MM.1S (cell line): Measurements from ENCODE around the gene GCSAML.

Experiments used
- DNase-seq: peaks from one replicate; pipeline ENCODE4 v3.0.0-alpha.2; 2015
- H2AFZ ChIP-seq: fragments of 300-600 bp; sonication (generic); 2 replicates; pipeline ENCODE4 v1.6.0; 2016; ENCODE audit warnings: antibody characterized with exemption, low read length
- H3F3A ChIP-seq: fragments of 300-600 bp; sonication (generic); 2 replicates; pipeline ENCODE4 v1.6.1; 2016; ENCODE audit warnings: mild to moderate bottlenecking, antibody characterized with exemption, low read length, moderate library complexity, mixed read lengths; ENCODE audit not compliant: insufficient read depth
- H3K27ac ChIP-seq: fragments of 300-600 bp; sonication (generic); 2 replicates; pipeline ENCODE4 v1.5.1; 2016; ENCODE audit warnings: mild to moderate bottlenecking, low read length
- H3K27me3 ChIP-seq: fragments of 300-600 bp; sonication (generic); replicated peaks from 2 replicates; pipeline ENCODE4 v1.6.0; 2016; ENCODE audit warnings: low read length; ENCODE audit not compliant: insufficient read depth
- H3K36me3 ChIP-seq: fragments of 300-600 bp; sonication (generic); replicated peaks from 2 replicates; pipeline ENCODE4 v1.6.1; 2016; ENCODE audit warnings: mild to moderate bottlenecking, low read length, mixed read lengths; ENCODE audit not compliant: insufficient read depth
- H3K4me1 ChIP-seq: fragments of 300-600 bp; sonication (generic); 2 replicates; pipeline ENCODE4 v1.6.1; 2016; ENCODE audit warnings: low read length, mixed read lengths
- H3K4me2 ChIP-seq: fragments of 300-600 bp; sonication (generic); 2 replicates; pipeline ENCODE4 v1.6.0; 2016; ENCODE audit warnings: low read depth, low read length
- H3K4me3 ChIP-seq: fragments of 300-600 bp; sonication (generic); 2 replicates; pipeline ENCODE4 v1.5.1; 2016; ENCODE audit warnings: low read length, mixed read lengths
- H3K79me2 ChIP-seq: fragments of 300-600 bp; sonication (generic); 2 replicates; pipeline ENCODE4 v1.6.1; 2016; ENCODE audit warnings: mixed run types, low read length, mixed read lengths
- H3K9ac ChIP-seq: fragments of 300-600 bp; sonication (generic); 2 replicates; pipeline ENCODE4 v1.6.1; 2016; ENCODE audit warnings: low read length, mixed read lengths
- H3K9me2 ChIP-seq: fragments of 300-600 bp; sonication (generic); replicated peaks from 2 replicates; pipeline ENCODE4 v1.6.1; 2016; ENCODE audit warnings: mild to moderate bottlenecking, low read length, mixed read lengths; ENCODE audit not compliant: insufficient read depth
- H3K9me3 ChIP-seq: fragments of 300-600 bp; sonication (generic); replicated peaks from 2 replicates; pipeline ENCODE4 v1.6.1; 2016; ENCODE audit warnings: mild to moderate bottlenecking, low read length, mixed read lengths; ENCODE audit not compliant: insufficient read depth
- H4K20me1 ChIP-seq: fragments of 300-600 bp; sonication (generic); 2 replicates; pipeline ENCODE4 v1.6.1; 2016; ENCODE audit warnings: mild to moderate bottlenecking, low read length, moderate library complexity, mixed read lengths; ENCODE audit not compliant: insufficient read depth
- CTCF ChIP-seq: fragments of 300-600 bp; sonication (generic); IDR thresholded peaks from 2 replicates; pipeline ENCODE4 v1.5.1; 2016; ENCODE audit warnings: antibody characterized with exemption, low read length, mixed read lengths
- EZH2 ChIP-seq: fragments of 300-600 bp; sonication (generic); optimal IDR thresholded peaks from 2 replicates; pipeline ENCODE3; 2017; ENCODE audit warnings: low read depth, mild to moderate bottlenecking, antibody characterized with exemption, low read length, mixed read lengths
- EZH2phosphoT487 ChIP-seq: fragments of 300-600 bp; sonication (generic); IDR thresholded peaks from 2 replicates; pipeline ENCODE4 v1.6.1; 2018; ENCODE audit warnings: antibody characterized with exemption, low read length

The GCSAML gene

GRCh38 chr1:247557926-247558674 is 9.2 kb downstream of the GCSAML start:
- H3K27me3 ChIP-seq = no peaks in the 10 kb centered on the region
- H3K36me3 ChIP-seq = no peaks in the 10 kb centered on the region
- TF ChIP-seq EZH2 (no peak), CTCF (no peak), EZH2phosphoT487 (no peak)
- no peaks in the 10 kb centered on the region for H3K9me3 ChIP-seq
- H4K20me1 ChIP-seq = no peaks in the 10 kb centered on the region
- no peak overlapping the region for H2AFZ ChIP-seq
- H3K9me2 ChIP-seq = no peaks in the 10 kb centered on the region
- no peak overlapping the region for H3K27ac ChIP-seq
- no peak overlapping the region for H3K4me2 ChIP-seq
- H3K9ac ChIP-seq = no peak overlapping the region
- H3F3A ChIP-seq = no peaks in the 10 kb centered on the region
- no peaks in the 10 kb centered on the region for H3K79me2 ChIP-seq
- H3K4me3 ChIP-seq = no peak overlapping the region
- no peaks in the 10 kb centered on the region for H3K4me1 ChIP-seq
- DNase-seq = no peak

GRCh38 chr1:247561711-247562110 is 12.8 kb downstream of the GCSAML start:
- H3K9me2 ChIP-seq = no peaks in the 10 kb centered on the region
- H4K20me1 ChIP-seq = no peaks in the 10 kb centered on the region
- no peak overlapping the region for H3K4me3 ChIP-seq
- no peaks in the 10 kb centered on the region for H3K4me1 ChIP-seq
- H3K27ac ChIP-seq = no peak overlapping the region
- H3K9ac ChIP-seq = no peak overlapping the region
- H3K27me3 ChIP-seq = no peaks in the 10 kb centered on the region
- no peak overlapping the region for H3K4me2 ChIP-seq
- no peaks in the 10 kb centered on the region for H3K9me3 ChIP-seq
- H3K36me3 ChIP-seq = no peaks in the 10 kb centered on the region
- H2AFZ ChIP-seq = no peak overlapping the region
- TF ChIP-seq EZH2phosphoT487 = no peak
- no peak for DNase-seq
- no peaks in the 10 kb centered on the region for H3K79me2 ChIP-seq
- no peaks in the 10 kb centered on the region for H3F3A ChIP-seq

GRCh38 chr1:247562198-247562597 is 13.3 kb downstream of the GCSAML start:
- H3K79me2 ChIP-seq = no peaks in the 10 kb centered on the region
- no peak overlapping the region for H3K9ac ChIP-seq
- H3K4me3 ChIP-seq = no peak overlapping the region
- H3F3A ChIP-seq = no peaks in the 10 kb centered on the region
- TF ChIP-seq EZH2 (no peak), CTCF (no peak), EZH2phosphoT487 (no peak)
- no peaks in the 10 kb centered on the region for H3K27me3 ChIP-seq
- H2AFZ ChIP-seq = no peak overlapping the region
- no peaks in the 10 kb centered on the region for H3K9me3 ChIP-seq
- no peaks in the 10 kb centered on the region for H4K20me1 ChIP-seq
- no peak overlapping the region for H3K4me2 ChIP-seq
- DNase-seq = no peak
- no peak overlapping the region for H3K27ac ChIP-seq
- no peaks in the 10 kb centered on the region for H3K4me1 ChIP-seq
- no peaks in the 10 kb centered on the region for H3K9me2 ChIP-seq
- H3K36me3 ChIP-seq = no peaks in the 10 kb centered on the region

- H3K9ac ChIP-seq = no peak overlapping the region
- no peaks in the 10 kb centered on the region for H3F3A ChIP-seq
- no peak for DNase-seq
- H3K9me2 ChIP-seq = no peaks in the 10 kb centered on the region
- H3K27ac ChIP-seq = no peak overlapping the region
- no peaks in the 10 kb centered on the region for H3K9me3 ChIP-seq
- H3K4me2 ChIP-seq = no peak overlapping the region
- no peaks in the 10 kb centered on the region for H3K79me2 ChIP-seq
- no peaks in the 10 kb centered on the region for H4K20me1 ChIP-seq
- no peaks in the 10 kb centered on the region for H3K4me1 ChIP-seq
- H3K27me3 ChIP-seq = no peaks in the 10 kb centered on the region
- no peak overlapping the region for H2AFZ ChIP-seq
- no peak overlapping the region for H3K4me3 ChIP-seq
- no peaks in the 10 kb centered on the region for H3K36me3 ChIP-seq
- TF ChIP-seq EZH2phosphoT487 (no peak), EZH2 (no peak), CTCF (no peak)
These were observed 25.3 kb downstream of the GCSAML start for GRCh38 chr1:247574236-247574635.
